Muscle layer of duodenum (tissue), 2 donors: Measurements from ENCODE around the gene GALNT18.

ENCODE experiments used
- H3K27ac ChIP-seq: one replicate; pipeline ENCODE4 v1.7.0; 2013; ENCODE audit warnings: mild to moderate bottlenecking, low read length
- H3K27me3 ChIP-seq: one replicate; pipeline ENCODE4 v1.7.0; 2013; ENCODE audit warnings: low read depth, mild to moderate bottlenecking, control low read depth, low read length
- H3K36me3 ChIP-seq, 2 donors: one replicate each; pipeline ENCODE4 v1.7.0; 2013; ENCODE audit warnings: low read length in 2 of 2, control low read depth in 1 of 2, mild to moderate bottlenecking in 1 of 2; ENCODE audit not compliant: insufficient read depth in 2 of 2, control insufficient read depth in 1 of 2
- H3K4me1 ChIP-seq, 2 donors: one replicate each; pipeline ENCODE4 v1.7.0; 2013; ENCODE audit warnings: low read length in 2 of 2, mild to moderate bottlenecking in 2 of 2, control low read depth in 1 of 2, moderate library complexity in 1 of 2; ENCODE audit not compliant: insufficient read depth in 2 of 2, control insufficient read depth in 1 of 2
- H3K4me3 ChIP-seq, 2 donors: one replicate each; pipeline ENCODE4 v1.7.0; 2013; ENCODE audit warnings: low read length in 2 of 2, low read depth in 1 of 2, mild to moderate bottlenecking in 1 of 2
- H3K9me3 ChIP-seq, 2 donors: one replicate each; pipeline ENCODE4 v1.7.0; 2013; ENCODE audit warnings: low read length in 2 of 2, control low read depth in 1 of 2, mild to moderate bottlenecking in 1 of 2; ENCODE audit not compliant: control insufficient read depth in 1 of 2
- donor health status: healthy.

GALNT18 gene

GRCh38 chr11:11280826-11281225, 341.0 kb downstream of the GALNT18 start:
- Histone ChIP-seq H3K27ac (no peak overlapping the region), H3K4me3 (no peak overlapping the region), H3K27me3 (no peaks in the 10 kb centered on the region), H3K36me3 (no peaks in the 10 kb centered on the region), H3K9me3 (no peaks in the 10 kb centered on the region), H3K4me1 (no peaks in the 10 kb centered on the region)

GRCh38 chr11:11279956-11280689, 341.7 kb downstream of the GALNT18 start:
- H3K9me3 ChIP-seq: no peaks in the 10 kb centered on the region
- H3K4me3 ChIP-seq: no peak overlapping the region
- no peak overlapping the region for H3K27ac ChIP-seq
- no peaks in the 10 kb centered on the region for H3K27me3 ChIP-seq
- H3K36me3 ChIP-seq: no peaks in the 10 kb centered on the region
- H3K4me1 ChIP-seq: no peaks in the 10 kb centered on the region

GRCh38 chr11:11272254-11272653, 349.6 kb downstream of the GALNT18 start:
- no peaks in the 10 kb centered on the region for H3K27me3 ChIP-seq
- H3K27ac ChIP-seq: no peak overlapping the region
- H3K9me3 ChIP-seq: no peaks in the 10 kb centered on the region
- H3K4me3 ChIP-seq: no peak overlapping the region
- H3K36me3 ChIP-seq: peaks cover 0 to 4% of the 10 kb centered on the region in 2 donors
- H3K4me1 ChIP-seq: no peaks in the 10 kb centered on the region

GRCh38 chr11:11270236-11270775, 351.5 kb downstream of the GALNT18 start:
- Histone ChIP-seq H3K4me1 (no peaks in the 10 kb centered on the region), H3K9me3 (no peaks in the 10 kb centered on the region), H3K36me3 (peaks cover 0 to 4% of the 10 kb centered on the region in 2 donors), H3K4me3 (no peak overlapping the region), H3K27ac (no peak overlapping the region), H3K27me3 (no peaks in the 10 kb centered on the region)

GRCh38 chr11:11268706-11269105, 353.1 kb downstream of the GALNT18 start:
- Histone ChIP-seq H3K27me3 (no peaks in the 10 kb centered on the region), H3K4me3 (no peak overlapping the region), H3K36me3 (peaks cover 0 to 4% of the 10 kb centered on the region in 2 donors), H3K4me1 (no peaks in the 10 kb centered on the region), H3K27ac (no peak overlapping the region), H3K9me3 (no peaks in the 10 kb centered on the region)

GRCh38 chr11:11268119-11268518, 353.7 kb downstream of the GALNT18 start:
- H3K36me3 ChIP-seq: peaks cover 0 to 4% of the 10 kb centered on the region in 2 donors
- H3K4me3 ChIP-seq: no peak overlapping the region
- no peak overlapping the region for H3K27ac ChIP-seq
- no peaks in the 10 kb centered on the region for H3K27me3 ChIP-seq
- no peaks in the 10 kb centered on the region for H3K9me3 ChIP-seq
- H3K4me1 ChIP-seq: no peaks in the 10 kb centered on the region

- Histone ChIP-seq H3K36me3 (peaks cover 0 to 4% of the 10 kb centered on the region in 2 donors), H3K9me3 (no peaks in the 10 kb centered on the region), H3K27ac (no peak overlapping the region), H3K27me3 (no peaks in the 10 kb centered on the region), H3K4me3 (no peak overlapping the region), H3K4me1 (no peaks in the 10 kb centered on the region)
These were observed 354.5 kb downstream of the GALNT18 start for GRCh38 chr11:11267312-11267711.

- Histone ChIP-seq H3K27me3 (no peaks in the 10 kb centered on the region), H3K36me3 (peaks cover 0 to 4% of the 10 kb centered on the region in 2 donors), H3K4me3 (no peak overlapping the region), H3K27ac (no peak overlapping the region), H3K4me1 (no peaks in the 10 kb centered on the region), H3K9me3 (no peaks in the 10 kb centered on the region)
These were observed 355.7 kb downstream of the GALNT18 start for GRCh38 chr11:11265994-11266606.

- Histone ChIP-seq H3K9me3 (no peaks in the 10 kb centered on the region), H3K4me1 (no peaks in the 10 kb centered on the region), H3K36me3 (peaks cover 0 to 2% of the 10 kb centered on the region in 2 donors), H3K27ac (no peak overlapping the region), H3K27me3 (no peaks in the 10 kb centered on the region), H3K4me3 (no peak overlapping the region)
These were observed 356.5 kb downstream of the GALNT18 start for GRCh38 chr11:11265320-11265719.

- H3K4me3 ChIP-seq: no peak overlapping the region
- H3K9me3 ChIP-seq: no peaks in the 10 kb centered on the region
- no peaks in the 10 kb centered on the region for H3K36me3 ChIP-seq
- H3K27ac ChIP-seq: no peak overlapping the region
- no peaks in the 10 kb centered on the region for H3K4me1 ChIP-seq
- no peaks in the 10 kb centered on the region for H3K27me3 ChIP-seq
These were observed 358.4 kb downstream of the GALNT18 start for GRCh38 chr11:11263238-11264005.

GRCh38 chr11:11262171-11262920, 359.5 kb downstream of the GALNT18 start:
- H3K4me1 ChIP-seq: no peaks in the 10 kb centered on the region

More at GRCh38 chr11:11262171-11262920, 359.5 kb downstream of the GALNT18 start:
- H3K27me3 ChIP-seq: no peaks in the 10 kb centered on the region
- no peak overlapping the region for H3K4me3 ChIP-seq
- no peaks in the 10 kb centered on the region for H3K9me3 ChIP-seq
- no peak overlapping the region for H3K27ac ChIP-seq
- no peaks in the 10 kb centered on the region for H3K36me3 ChIP-seq
